ENCODE measurements around the gene TEX44. TPM values are rescaled to one million over a fixed set of nuclear protein-coding genes. Genes with fewer than 3 reads are reported as not detected.

Gene TEX44
- total and polyA plus RNA-seq, 2 of the 13 experiments (the other 11 are each of a cell fraction or from before 2014, with no cell fraction given): not detected

DNA sequence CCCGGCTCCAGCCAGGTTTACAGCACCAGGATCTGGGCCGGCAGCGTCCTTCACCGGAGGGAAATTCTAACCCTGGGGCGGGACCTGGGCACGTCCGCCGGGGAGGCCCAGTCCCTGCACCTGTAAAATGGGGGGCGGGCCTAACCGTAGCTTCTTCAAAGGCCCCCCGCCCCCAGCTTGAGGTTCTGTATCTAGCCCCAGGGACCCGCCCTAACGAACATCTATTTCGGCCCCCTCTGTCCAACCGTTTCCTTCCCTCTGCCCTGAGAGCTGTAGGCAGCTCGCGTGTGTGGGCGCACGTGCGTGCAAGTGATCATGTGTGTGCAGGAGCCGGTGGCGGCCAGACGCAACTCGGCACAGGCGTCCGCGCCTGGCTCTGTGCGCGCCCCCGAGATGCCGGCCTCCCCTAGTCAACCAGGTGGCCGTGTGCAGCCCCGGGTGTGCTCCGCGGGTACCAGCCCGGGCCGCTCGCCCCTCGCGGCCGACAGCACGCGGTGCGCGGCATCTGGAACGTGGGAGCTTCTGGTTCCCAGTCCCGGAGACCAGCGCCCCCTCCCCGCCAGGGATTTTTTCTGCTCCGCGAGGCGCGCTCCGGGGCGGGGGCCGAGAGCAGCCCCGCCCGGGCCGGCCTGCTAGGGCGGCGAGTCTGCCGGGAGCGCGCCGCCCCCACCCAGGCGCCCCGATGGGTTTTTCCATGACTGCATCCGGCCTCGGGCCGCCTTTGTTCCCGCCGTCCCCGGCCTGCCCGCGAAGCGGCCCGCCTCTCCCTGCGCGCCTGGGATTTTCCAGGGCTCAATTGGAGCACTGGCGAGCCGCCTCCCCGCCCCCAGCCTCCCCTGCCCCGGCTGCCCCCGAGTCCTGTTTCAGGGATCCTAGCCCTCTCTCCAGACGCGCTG lies 21.2 kb downstream of the TEX44 start (continued):
- TF ChIP-seq, protein P1, sequence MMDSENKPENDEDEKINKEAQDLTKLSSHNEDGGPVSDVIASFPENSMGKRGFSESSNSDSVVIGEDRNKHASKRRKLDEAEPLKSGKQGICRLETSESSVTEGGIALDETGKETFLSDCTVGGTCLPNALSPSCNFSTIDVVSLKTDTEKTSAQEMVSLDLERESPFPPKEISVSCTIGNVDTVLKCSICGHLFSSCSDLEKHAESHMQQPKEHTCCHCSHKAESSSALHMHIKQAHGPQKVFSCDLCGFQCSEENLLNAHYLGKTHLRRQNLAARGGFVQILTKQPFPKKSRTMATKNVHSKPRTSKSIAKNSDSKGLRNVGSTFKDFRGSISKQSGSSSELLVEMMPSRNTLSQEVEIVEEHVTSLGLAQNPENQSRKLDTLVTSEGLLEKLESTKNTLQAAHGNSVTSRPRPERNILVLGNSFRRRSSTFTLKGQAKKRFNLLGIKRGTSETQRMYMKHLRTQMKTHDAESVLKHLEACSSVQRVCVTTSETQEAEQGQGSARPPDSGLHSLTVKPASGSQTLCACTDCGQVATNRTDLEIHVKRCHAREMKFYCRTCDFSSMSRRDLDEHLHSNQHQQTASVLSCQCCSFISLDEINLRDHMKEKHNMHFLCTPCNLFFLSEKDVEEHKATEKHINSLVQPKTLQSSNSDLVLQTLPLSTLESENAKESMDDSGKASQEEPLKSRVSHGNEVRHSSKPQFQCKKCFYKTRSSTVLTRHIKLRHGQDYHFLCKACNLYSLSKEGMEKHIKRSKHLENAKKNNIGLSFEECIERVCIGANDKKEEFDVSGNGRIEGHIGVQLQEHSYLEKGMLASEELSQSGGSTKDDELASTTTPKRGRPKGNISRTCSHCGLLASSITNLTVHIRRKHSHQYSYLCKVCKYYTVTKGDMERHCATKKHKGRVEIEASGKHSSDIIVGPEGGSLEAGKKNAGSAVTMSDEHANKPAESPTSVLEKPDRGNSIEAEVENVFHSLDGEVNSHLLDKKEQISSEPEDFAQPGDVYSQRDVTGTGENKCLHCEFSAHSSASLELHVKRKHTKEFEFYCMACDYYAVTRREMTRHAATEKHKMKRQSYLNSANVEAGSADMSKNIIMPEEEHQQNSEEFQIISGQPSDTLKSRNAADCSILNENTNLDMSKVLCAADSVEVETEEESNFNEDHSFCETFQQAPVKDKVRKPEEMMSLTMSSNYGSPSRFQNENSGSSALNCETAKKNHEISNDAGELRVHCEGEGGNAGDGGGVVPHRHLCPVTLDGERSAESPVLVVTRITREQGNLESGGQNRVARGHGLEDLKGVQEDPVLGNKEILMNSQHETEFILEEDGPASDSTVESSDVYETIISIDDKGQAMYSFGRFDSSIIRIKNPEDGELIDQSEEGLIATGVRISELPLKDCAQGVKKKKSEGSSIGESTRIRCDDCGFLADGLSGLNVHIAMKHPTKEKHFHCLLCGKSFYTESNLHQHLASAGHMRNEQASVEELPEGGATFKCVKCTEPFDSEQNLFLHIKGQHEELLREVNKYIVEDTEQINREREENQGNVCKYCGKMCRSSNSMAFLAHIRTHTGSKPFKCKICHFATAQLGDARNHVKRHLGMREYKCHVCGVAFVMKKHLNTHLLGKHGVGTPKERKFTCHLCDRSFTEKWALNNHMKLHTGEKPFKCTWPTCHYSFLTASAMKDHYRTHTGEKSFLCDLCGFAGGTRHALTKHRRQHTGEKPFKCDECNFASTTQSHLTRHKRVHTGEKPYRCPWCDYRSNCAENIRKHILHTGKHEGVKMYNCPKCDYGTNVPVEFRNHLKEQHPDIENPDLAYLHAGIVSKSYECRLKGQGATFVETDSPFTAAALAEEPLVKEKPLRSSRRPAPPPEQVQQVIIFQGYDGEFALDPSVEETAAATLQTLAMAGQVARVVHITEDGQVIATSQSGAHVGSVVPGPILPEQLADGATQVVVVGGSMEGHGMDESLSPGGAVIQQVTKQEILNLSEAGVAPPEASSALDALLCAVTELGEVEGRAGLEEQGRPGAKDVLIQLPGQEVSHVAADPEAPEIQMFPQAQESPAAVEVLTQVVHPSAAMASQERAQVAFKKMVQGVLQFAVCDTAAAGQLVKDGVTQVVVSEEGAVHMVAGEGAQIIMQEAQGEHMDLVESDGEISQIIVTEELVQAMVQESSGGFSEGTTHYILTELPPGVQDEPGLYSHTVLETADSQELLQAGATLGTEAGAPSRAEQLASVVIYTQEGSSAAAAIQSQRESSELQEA (CRISPR knock-in tag; IDR thresholded peaks at IDR 0.05; ENCODE audit: not compliant biosample characterization): peak; percentile 84
- TF ChIP-seq, protein P2, sequence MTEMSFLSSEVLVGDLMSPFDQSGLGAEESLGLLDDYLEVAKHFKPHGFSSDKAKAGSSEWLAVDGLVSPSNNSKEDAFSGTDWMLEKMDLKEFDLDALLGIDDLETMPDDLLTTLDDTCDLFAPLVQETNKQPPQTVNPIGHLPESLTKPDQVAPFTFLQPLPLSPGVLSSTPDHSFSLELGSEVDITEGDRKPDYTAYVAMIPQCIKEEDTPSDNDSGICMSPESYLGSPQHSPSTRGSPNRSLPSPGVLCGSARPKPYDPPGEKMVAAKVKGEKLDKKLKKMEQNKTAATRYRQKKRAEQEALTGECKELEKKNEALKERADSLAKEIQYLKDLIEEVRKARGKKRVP (CRISPR knock-in tag; IDR thresholded peaks at IDR 0.05): no peak; a peak in 1 of 4 replicates
- TF ChIP-seq, protein P3, sequence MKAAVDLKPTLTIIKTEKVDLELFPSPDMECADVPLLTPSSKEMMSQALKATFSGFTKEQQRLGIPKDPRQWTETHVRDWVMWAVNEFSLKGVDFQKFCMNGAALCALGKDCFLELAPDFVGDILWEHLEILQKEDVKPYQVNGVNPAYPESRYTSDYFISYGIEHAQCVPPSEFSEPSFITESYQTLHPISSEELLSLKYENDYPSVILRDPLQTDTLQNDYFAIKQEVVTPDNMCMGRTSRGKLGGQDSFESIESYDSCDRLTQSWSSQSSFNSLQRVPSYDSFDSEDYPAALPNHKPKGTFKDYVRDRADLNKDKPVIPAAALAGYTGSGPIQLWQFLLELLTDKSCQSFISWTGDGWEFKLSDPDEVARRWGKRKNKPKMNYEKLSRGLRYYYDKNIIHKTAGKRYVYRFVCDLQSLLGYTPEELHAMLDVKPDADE (CRISPR knock-in tag; IDR thresholded peaks at IDR 0.05): 0 out of 2 replicates have a peak, but pooled peaks have one; percentile 73
- TF ChIP-seq ZSCAN21 (CRISPR knock-in tag; IDR thresholded peaks at IDR 0.05; ENCODE audit: borderline replicate concordance) (peak; percentile 95), RFXANK (CRISPR knock-in tag; IDR thresholded peaks at IDR 0.05) (no peak), NRL (CRISPR knock-in tag; IDR thresholded peaks at IDR 0.05; ENCODE audit: borderline replicate concordance) (peak; percentile 96), ZKSCAN5 (CRISPR knock-in tag; IDR thresholded peaks at IDR 0.05) (no peak), SALL2 (CRISPR knock-in tag; IDR thresholded peaks at IDR 0.05) (peak; percentile 57; the same call in 1 of the 2 replicates), ZC3H13 (CRISPR knock-in tag; IDR thresholded peaks at IDR 0.05) (peak; percentile 56; the same call in 1 of the 2 replicates), GTF2F1 (IDR thresholded peaks at IDR 0.05; ENCODE audit: low read length) (no peak)
- TF ChIP-seq, protein P4, sequence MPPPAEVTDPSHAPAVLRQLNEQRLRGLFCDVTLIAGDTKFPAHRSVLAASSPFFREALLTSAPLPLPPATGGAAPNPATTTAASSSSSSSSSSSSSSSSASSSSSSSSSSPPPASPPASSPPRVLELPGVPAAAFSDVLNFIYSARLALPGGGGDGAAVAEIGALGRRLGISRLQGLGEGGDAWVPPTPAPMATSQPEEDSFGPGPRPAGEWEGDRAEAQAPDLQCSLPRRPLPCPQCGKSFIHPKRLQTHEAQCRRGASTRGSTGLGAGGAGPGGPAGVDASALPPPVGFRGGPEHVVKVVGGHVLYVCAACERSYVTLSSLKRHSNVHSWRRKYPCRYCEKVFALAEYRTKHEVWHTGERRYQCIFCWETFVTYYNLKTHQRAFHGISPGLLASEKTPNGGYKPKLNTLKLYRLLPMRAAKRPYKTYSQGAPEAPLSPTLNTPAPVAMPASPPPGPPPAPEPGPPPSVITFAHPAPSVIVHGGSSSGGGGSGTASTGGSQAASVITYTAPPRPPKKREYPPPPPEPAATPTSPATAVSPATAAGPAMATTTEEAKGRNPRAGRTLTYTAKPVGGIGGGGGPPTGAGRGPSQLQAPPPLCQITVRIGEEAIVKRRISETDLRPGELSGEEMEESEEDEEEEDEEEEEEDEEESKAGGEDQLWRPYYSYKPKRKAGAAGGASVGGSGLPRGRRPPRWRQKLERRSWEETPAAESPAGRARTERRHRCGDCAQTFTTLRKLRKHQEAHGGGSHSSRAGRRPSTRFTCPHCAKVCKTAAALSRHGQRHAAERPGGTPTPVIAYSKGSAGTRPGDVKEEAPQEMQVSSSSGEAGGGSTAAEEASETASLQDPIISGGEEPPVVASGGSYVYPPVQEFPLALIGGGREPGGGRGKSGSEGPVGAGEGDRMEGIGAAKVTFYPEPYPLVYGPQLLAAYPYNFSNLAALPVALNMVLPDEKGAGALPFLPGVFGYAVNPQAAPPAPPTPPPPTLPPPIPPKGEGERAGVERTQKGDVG (CRISPR knock-in tag; IDR thresholded peaks at IDR 0.05; ENCODE audit: borderline replicate concordance): peak; percentile 15; the same call in 1 of the 2 replicates
